H9 (cell line): ENCODE measurements around the gene ZSWIM5. TPM values are rescaled to one million over a fixed set of nuclear protein-coding genes. Genes with fewer than 3 reads are reported as not detected.

Experiments
- DNase-seq: peaks from one replicate; pipeline ENCODE4 v3.0.0-alpha.2; 2017
- H2AFZ ChIP-seq: one replicate; pipeline ENCODE4 v1.6.1; 2013; ENCODE audit warnings: mild to moderate bottlenecking, low read length, control low read depth, moderate library complexity
- H2AK5ac ChIP-seq: 2 replicates; pipeline ENCODE4 v1.6.1; 2013; ENCODE audit warnings: low read length, control low read depth, mixed read lengths; ENCODE audit not compliant: insufficient read length
- H2BK120ac ChIP-seq: one replicate; pipeline ENCODE4 v1.6.1; 2013; ENCODE audit warnings: low read depth, mild to moderate bottlenecking, low read length, control low read depth, inconsistent platforms; ENCODE audit not compliant: poor library complexity, severe bottlenecking
- H2BK12ac ChIP-seq: 2 replicates; pipeline ENCODE4 v1.6.1; 2013; ENCODE audit warnings: low read length, control low read depth, mixed read lengths, low read depth; ENCODE audit not compliant: insufficient read length
- H2BK15ac ChIP-seq: 2 replicates; pipeline ENCODE4 v1.6.1; 2013; ENCODE audit warnings: low read depth, low read length, control low read depth
- H2BK20ac ChIP-seq: one replicate; pipeline ENCODE4 v1.6.1; 2013; ENCODE audit warnings: low read depth, mild to moderate bottlenecking, low read length, control low read depth, inconsistent platforms; ENCODE audit not compliant: poor library complexity, severe bottlenecking
- H2BK5ac ChIP-seq: 2 replicates; pipeline ENCODE4 v1.6.1; 2013; ENCODE audit warnings: low read length, control low read depth, mixed read lengths; ENCODE audit not compliant: insufficient read length
- H3K14ac ChIP-seq: 2 replicates; pipeline ENCODE4 v1.6.1; 2013; ENCODE audit warnings: low read length, control low read depth; ENCODE audit not compliant: insufficient read depth
- H3K18ac ChIP-seq: 2 replicates; pipeline ENCODE4 v1.6.1; 2013; ENCODE audit warnings: low read depth, mild to moderate bottlenecking, mixed read lengths, low read length, control low read depth; ENCODE audit not compliant: insufficient read length
- H3K23ac ChIP-seq: 2 replicates; pipeline ENCODE4 v1.6.1; 2013; ENCODE audit warnings: low read length, control low read depth, mixed read lengths, low read depth; ENCODE audit not compliant: insufficient read length
- H3K23me2 ChIP-seq: 2 replicates; pipeline ENCODE4 v1.6.1; 2013; ENCODE audit warnings: low read depth, mild to moderate bottlenecking, mixed read lengths, low read length, control low read depth; ENCODE audit not compliant: insufficient read length, poor library complexity, severe bottlenecking
- H3K27ac ChIP-seq: 2 replicates; pipeline ENCODE4 v1.5.1; 2013; ENCODE audit warnings: low read length, control low read depth, mixed read lengths, low read depth; ENCODE audit not compliant: insufficient read length
- H3K27me3 ChIP-seq: 2 replicates; pipeline ENCODE4 v1.6.1; 2013; ENCODE audit warnings: low read length, control low read depth, inconsistent platforms; ENCODE audit not compliant: insufficient read depth
- H3K4ac ChIP-seq: 2 replicates; pipeline ENCODE4 v1.6.1; 2013; ENCODE audit warnings: low read depth, mild to moderate bottlenecking, control low read depth, inconsistent platforms, low read length, moderate library complexity
- H3K4me1 ChIP-seq: 2 replicates; pipeline ENCODE4 v1.6.1; 2013; ENCODE audit warnings: low read length, control low read depth, inconsistent platforms; ENCODE audit not compliant: insufficient read depth
- H3K4me2 ChIP-seq: 2 replicates; pipeline ENCODE4 v1.6.1; 2013; ENCODE audit warnings: low read length, control low read depth, mixed read lengths; ENCODE audit not compliant: insufficient read length, insufficient read depth
- H3K56ac ChIP-seq: 2 replicates; pipeline ENCODE4 v1.6.1; 2013; ENCODE audit warnings: low read depth, mild to moderate bottlenecking, mixed read lengths, low read length, control low read depth; ENCODE audit not compliant: insufficient read length
- H3K79me1 ChIP-seq: 2 replicates; pipeline ENCODE4 v1.6.1; 2013; ENCODE audit warnings: low read depth, mild to moderate bottlenecking, moderate library complexity, low read length, control low read depth, inconsistent platforms; ENCODE audit not compliant: insufficient read depth, poor library complexity, severe bottlenecking
- H3K79me2 ChIP-seq: 2 replicates; pipeline ENCODE4 v1.6.1; 2013; ENCODE audit warnings: low read length, control low read depth, inconsistent platforms; ENCODE audit not compliant: insufficient read depth
- H3K9ac ChIP-seq: 2 replicates; pipeline ENCODE4 v1.6.1; 2013; ENCODE audit warnings: low read length, control low read depth, mixed read lengths; ENCODE audit not compliant: insufficient read length; ENCODE audit errors: extremely low read depth
- H3K9me3 ChIP-seq: one replicate; pipeline ENCODE4 v1.6.1; 2013; ENCODE audit warnings: low read depth, low read length, inconsistent platforms; ENCODE audit not compliant: control insufficient read depth
- H3T11ph ChIP-seq: one replicate; pipeline ENCODE4 v1.6.1; 2013; ENCODE audit warnings: mild to moderate bottlenecking, low read length, control low read depth, inconsistent platforms
- H4K20me1 ChIP-seq: one replicate; pipeline ENCODE4 v1.6.1; 2013; ENCODE audit not compliant: control insufficient read depth, insufficient read length, insufficient read depth
- H4K5ac ChIP-seq: 2 replicates; pipeline ENCODE4 v1.6.1; 2013; ENCODE audit warnings: low read depth, mild to moderate bottlenecking, mixed read lengths, low read length, control low read depth; ENCODE audit not compliant: insufficient read length
- H4K8ac ChIP-seq: replicated peaks from 2 replicates; pipeline ENCODE4 v1.6.1; 2013; ENCODE audit warnings: low read length, control low read depth, mixed read lengths, low read depth; ENCODE audit not compliant: insufficient read length
- H4K91ac ChIP-seq: 2 replicates; pipeline ENCODE4 v1.6.1; 2013; ENCODE audit warnings: low read depth, mild to moderate bottlenecking, moderate library complexity, mixed read lengths, low read length, control low read depth; ENCODE audit not compliant: insufficient read length
- H3K27ac Mint-ChIP-seq, 3 experiments: 2 replicates in 2 of 3; 3 replicates in 1 of 3; pipeline ENCODE4 v1.8.0; 2020 to 2021; ENCODE audit warnings: mixed read lengths in 3 of 3, mild to moderate bottlenecking in 1 of 3, moderate library complexity in 1 of 3
- H3K27me3 Mint-ChIP-seq: 2 replicates; pipeline ENCODE4 v1.8.0; 2021; ENCODE audit warnings: low read depth, mild to moderate bottlenecking, moderate library complexity, mixed read lengths
- H3K36me3 Mint-ChIP-seq, 3 experiments: 2 replicates in 2 of 3; 3 replicates in 1 of 3; pipeline ENCODE4 v1.8.0; 2020 to 2021; ENCODE audit warnings: low read depth in 3 of 3, mixed read lengths in 3 of 3; ENCODE audit not compliant: insufficient read depth in 1 of 3
- H3K4me1 Mint-ChIP-seq, 2 experiments: 2 replicates each; pipeline ENCODE4 v1.8.0; 2020; ENCODE audit warnings: mixed read lengths in 2 of 2
- H3K4me3 Mint-ChIP-seq, 2 experiments: 2 replicates in 1 of 2; 3 replicates in 1 of 2; pipeline ENCODE4 v1.8.0; 2020 to 2021; ENCODE audit warnings: mild to moderate bottlenecking in 2 of 2, mixed read lengths in 2 of 2, moderate library complexity in 1 of 2
- H3K9me3 Mint-ChIP-seq, 2 experiments: 2 replicates in 1 of 2; 3 replicates in 1 of 2; pipeline ENCODE4 v1.8.0; 2020; ENCODE audit warnings: mild to moderate bottlenecking in 2 of 2, mixed read lengths in 2 of 2, moderate library complexity in 1 of 2
- CTCF ChIP-seq: fragments of 200-600 bp; sonication (generic); conservative IDR thresholded peaks from 3 replicates; pipeline ENCODE4 v1.8.0; 2021; ENCODE audit warnings: antibody characterized with exemption, mild to moderate bottlenecking
- WGBS: extraction: QIAGEN DNeasy Blood & Tissue Kit; methylation state at CpG from one replicate; pipeline ENCODE4 v1.1.7; 2013; ENCODE audit warnings: missing lambda C conversion rate, low lambda C conversion rate, mixed read lengths; ENCODE audit not compliant: insufficient read length; ENCODE audit errors: extremely low coverage; 5-methylcytosine and 5-hydroxymethylcytosine counted together
- total RNA-seq: library from RNA; stranded (reverse); gene quantifications from 2 replicates; pipeline ENCODE4 v1.2.1, GENCODE V29; 2021

Gene ZSWIM5
- total RNA-seq, 1 experiment from 2014 or later, result 3.5 TPM

GRCh38 chr1:45172764-45173163, 33.6 kb downstream of the ZSWIM5 start:
- H3K27me3 Mint-ChIP-seq, result no peaks in the 10 kb centered on the region
- no peak overlapping the region for H4K5ac ChIP-seq
- H3K4me2 ChIP-seq, result no peak overlapping the region
- H3T11ph ChIP-seq, result no peak overlapping the region
- no peaks in the 10 kb centered on the region for H3K36me3 Mint-ChIP-seq
- no peak overlapping the region for H4K91ac ChIP-seq
- no peak overlapping the region for H3K4me3 Mint-ChIP-seq
- no peak for TF ChIP-seq CTCF
- no peak overlapping the region for H2AK5ac ChIP-seq
- no peaks in the 10 kb centered on the region for H3K23me2 ChIP-seq
- no peaks in the 10 kb centered on the region for H4K20me1 ChIP-seq
- H3K14ac ChIP-seq, result no peak overlapping the region
- no peak overlapping the region for H4K8ac ChIP-seq
- no peaks in the 10 kb centered on the region for H3K9me3 ChIP-seq
- H3K4me1 Mint-ChIP-seq, result peaks cover 0 to 3% of the 10 kb centered on the region in 2 experiments; a peak in 1 of 4 replicates
- H2BK5ac ChIP-seq, result no peak overlapping the region
- H2BK120ac ChIP-seq, result no peak overlapping the region
- peak overlapping the region in 1 of 3 experiments; percentile 47; a peak in 1 of 7 replicates for H3K27ac Mint-ChIP-seq
- H3K4me1 ChIP-seq, result no peaks in the 10 kb centered on the region; the same call in 1 of the 2 replicates
- no peak overlapping the region for H3K4ac ChIP-seq
- H3K56ac ChIP-seq, result no peak overlapping the region
- H3K27ac ChIP-seq, result no peak overlapping the region
- WGBS, result no CpG with 5 or more reads among the region's 3 CpGs
- H3K9me3 Mint-ChIP-seq, result no peaks in the 10 kb centered on the region
- H2AFZ ChIP-seq, result no peak overlapping the region
- no peak overlapping the region for H2BK20ac ChIP-seq
- no peak overlapping the region for H3K23ac ChIP-seq
- no peaks in the 10 kb centered on the region for H3K79me2 ChIP-seq
- DNase-seq, result no peak
- no peak overlapping the region for H3K18ac ChIP-seq
- no peak overlapping the region for H2BK15ac ChIP-seq
- H3K27me3 ChIP-seq, result no peaks in the 10 kb centered on the region
- no peak overlapping the region for H3K9ac ChIP-seq
- no peaks in the 10 kb centered on the region for H3K79me1 ChIP-seq
- H2BK12ac ChIP-seq, result no peak overlapping the region
